ENCODE results near the gene HES2. TPM values are rescaled to one million over a fixed set of nuclear protein-coding genes. Genes with fewer than 3 reads are reported as not detected.

Gene HES2
- total RNA-seq, result 0.77 and 0.85 TPM in 2 replicates

GRCh38 chr1:6419804-6420453, at the start of gene HES2:
Gene HES2, minus strand, starts transcription at chr1:6419919. Its CDS starts 99 bp downstream, at chr1:6419820.

GRCh38 chr1:6466023-6466422, 46.3 kb upstream of the HES2 start, which contains the start of gene TNFRSF25:
Gene TNFRSF25, minus strand, starts transcription at chr1:6466173. Its CDS starts 66 bp downstream, at chr1:6466107.

GRCh38 chr1:6424619-6425593, 5.2 kb upstream of the HES2 start, which contains the start of gene ESPN:
Gene ESPN, plus strand, starts transcription at chr1:6424776. Its CDS starts 180 bp downstream, at chr1:6424956.

GRCh38 chr1:6393400-6394187, 26.1 kb downstream of the HES2 start, which contains the start of gene ACOT7:
Gene ACOT7, minus strand, starts transcription at chr1:6393767. Its CDS starts 368 bp downstream, at chr1:6393399.

Other genes starting within 250 kb of the HES2 start
- gene CHD5, start 239.6 kb downstream of the HES2 start, total RNA-seq, result under 0.01 TPM in 2 replicates
- gene RPL22, start 220.3 kb downstream of the HES2 start, total RNA-seq, result 117 and 153 TPM in 2 replicates
- 13.0 and 22.6 TPM in 2 replicates for gene RNF207, start 213.8 kb downstream of the HES2 start, total RNA-seq
- gene ICMT, start 184.0 kb downstream of the HES2 start, total RNA-seq, result 112 TPM in 2 replicates
- not detected in 2 replicates for gene HES3, start 175.7 kb downstream of the HES2 start, total RNA-seq
- 2.1 and 2.8 TPM in 2 replicates for gene GPR153, start 158.8 kb downstream of the HES2 start, total RNA-seq
- 14.4 and 47.0 TPM in 2 replicates for gene ACOT7, start 26.2 kb downstream of the HES2 start, total RNA-seq
- gene ESPN, start 4.9 kb upstream of the HES2 start, total RNA-seq, result under 0.01 and 0.19 TPM in 2 replicates
- gene TNFRSF25, start 46.3 kb upstream of the HES2 start, total RNA-seq, result 5.0 and 6.8 TPM in 2 replicates
- gene PLEKHG5, start 71.7 kb upstream of the HES2 start, total RNA-seq, result 16.9 and 23.0 TPM in 2 replicates
- gene NOL9, start 134.6 kb upstream of the HES2 start, total RNA-seq, result 16.9 and 30.1 TPM in 2 replicates
- not detected in 2 replicates for gene TAS1R1, start 135.4 kb upstream of the HES2 start, total RNA-seq
- gene ZBTB48, start 160.1 kb upstream of the HES2 start, total RNA-seq, result 15.5 and 15.9 TPM in 2 replicates
- gene KLHL21, start 182.9 kb upstream of the HES2 start, total RNA-seq, result 57.2 and 76.5 TPM in 2 replicates
- 6.9 and 9.3 TPM in 2 replicates for gene PHF13, start 193.8 kb upstream of the HES2 start, total RNA-seq
- gene THAP3, start 204.9 kb upstream of the HES2 start, total RNA-seq, result 22.4 and 24.0 TPM in 2 replicates

Measured in regular cardiac myocyte (primary cell).